Thyroid gland (tissue), 4 donors: Measurements from ENCODE around the gene LIN52. TPM values are rescaled to one million over a fixed set of nuclear protein-coding genes. Genes with fewer than 3 reads are reported as not detected.

ENCODE experiments used
- DNase-seq, 2 donors: peaks; one replicate each; pipeline ENCODE4 v3.0.0-alpha.2; 2019
- H3K27ac ChIP-seq, 3 donors: fragments of 200-600 bp; sonication (generic); 1 replicate in 2 of 3; 2 replicates in 1 of 3; pipeline ENCODE4 v1.5.1; 2016 to 2019; ENCODE audit warnings: mild to moderate bottlenecking in 1 of 3, moderate library complexity in 1 of 3
- H3K27me3 ChIP-seq: fragments of 200-600 bp; sonication (generic); one replicate; pipeline ENCODE4 v1.5.1; 2019
- H3K36me3 ChIP-seq, 2 donors: fragments of 200-600 bp; sonication (generic); one replicate each; pipeline ENCODE4 v1.5.1; 2016 to 2019
- H3K4me1 ChIP-seq, 2 donors: fragments of 200-600 bp; sonication (generic); one replicate each; pipeline ENCODE4 v1.5.1; 2017 to 2019
- H3K4me3 ChIP-seq, 3 donors: fragments of 200-600 bp; sonication (generic); replicated peaks in 1 of 3; 1 replicate in 2 of 3; 2 replicates in 1 of 3; pipeline ENCODE4 v1.5.1; 2016; ENCODE audit warnings: mild to moderate bottlenecking in 1 of 3
- H3K9me3 ChIP-seq: fragments of 200-600 bp; sonication (generic); one replicate; pipeline ENCODE4 v1.5.1; 2017
- POLR2A ChIP-seq, 2 donors: fragments of 450-650 bp; IDR thresholded peaks; one replicate each; pipeline ENCODE4 v1.6.1; 2017; ENCODE audit warnings: antibody characterized with exemption in 2 of 2, mild to moderate bottlenecking in 2 of 2, moderate library complexity in 1 of 2
- WGBS, 2 donors: methylation state at CpG; one replicate each; pipeline ENCODE4 v1.1.5; 2017; 5-methylcytosine and 5-hydroxymethylcytosine counted together
- intact Hi-C: fragments of 100-400 bp; cut with DNase I; formaldehyde crosslinking; loops from one replicate; pipeline ENCODE4 v1.15.1; 2023
- total RNA-seq, 4 donors: library from RNA; depleted of rRNA; stranded (reverse); fragments of >200 nt; gene quantifications; one replicate each; pipeline ENCODE4 v1.2.3, GENCODE V29; 2016
- TF ChIP-seq, protein P1 (sequence below), 6 experiments: fragments of 200-600 bp in 3 of 6; fragments of 450-650 bp in 3 of 6; sonication (generic) in 3 of 6; IDR thresholded peaks; one replicate each; pipeline ENCODE4 v1.5.1; 2016 to 2019; ENCODE audit warnings: antibody characterized with exemption in 6 of 6, mild to moderate bottlenecking in 2 of 6, inconsistent platforms in 1 of 6, moderate library complexity in 1 of 6

Gene LIN52
- total RNA-seq, 4 donors from 2014 or later = 5.8 to 12.7 (median 8.1) TPM

DNA sequence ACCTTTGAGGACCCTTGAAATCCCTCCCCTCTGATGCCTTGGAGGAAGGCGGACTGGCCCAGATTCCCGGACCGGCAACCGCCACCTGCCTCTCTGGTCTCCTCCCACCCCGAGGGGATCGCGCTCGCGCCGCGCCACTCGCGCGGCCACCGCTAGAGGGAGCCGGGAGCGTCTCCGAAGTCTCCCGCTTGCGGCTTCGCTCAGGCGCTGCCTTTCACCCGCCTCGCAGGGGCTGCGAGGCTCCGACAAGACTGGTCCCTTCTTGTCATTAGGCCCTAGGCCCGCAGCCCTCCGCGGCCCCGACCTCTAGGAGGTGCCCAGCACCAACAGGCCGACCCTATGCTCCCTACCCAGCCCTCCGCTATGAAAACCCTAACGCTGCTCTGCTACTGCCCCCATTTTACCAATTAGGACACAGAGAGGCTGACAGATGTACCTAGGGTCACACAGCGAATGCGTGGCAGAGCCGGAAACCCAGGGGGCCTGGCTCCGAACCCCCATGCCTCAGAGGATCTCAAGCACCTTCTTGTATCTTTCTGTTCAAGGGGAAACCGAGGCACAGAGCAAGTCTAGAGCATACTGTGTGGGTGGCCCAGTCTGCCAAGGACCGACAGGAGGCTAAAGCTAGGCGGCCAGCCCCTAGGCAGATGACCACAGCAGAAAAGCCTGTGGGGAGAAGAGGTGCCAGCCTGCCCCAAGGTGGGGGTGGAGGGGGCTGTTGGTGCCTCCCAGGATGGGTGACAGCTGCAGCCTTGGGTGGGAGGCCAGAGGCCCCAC, 133.1 kb downstream of the LIN52 start:
- H3K4me1 ChIP-seq = peaks cover 4 to 5% of the 10 kb centered on the region in 2 donors
- no peaks in the 10 kb centered on the region for H3K27me3 ChIP-seq
- H3K4me3 ChIP-seq = no peak overlapping the region
- no peaks in the 10 kb centered on the region for H3K36me3 ChIP-seq
- WGBS, 2 donors = 27 to 73% methylated on average over 3 to 17 of the region's 40 CpGs
- no peak overlapping the region for H3K27ac ChIP-seq
- intact Hi-C loops = no loop called here
- peak; percentile 65 to 71 for DNase-seq
- no peaks in the 10 kb centered on the region for H3K9me3 ChIP-seq
- TF ChIP-seq, protein P1, sequence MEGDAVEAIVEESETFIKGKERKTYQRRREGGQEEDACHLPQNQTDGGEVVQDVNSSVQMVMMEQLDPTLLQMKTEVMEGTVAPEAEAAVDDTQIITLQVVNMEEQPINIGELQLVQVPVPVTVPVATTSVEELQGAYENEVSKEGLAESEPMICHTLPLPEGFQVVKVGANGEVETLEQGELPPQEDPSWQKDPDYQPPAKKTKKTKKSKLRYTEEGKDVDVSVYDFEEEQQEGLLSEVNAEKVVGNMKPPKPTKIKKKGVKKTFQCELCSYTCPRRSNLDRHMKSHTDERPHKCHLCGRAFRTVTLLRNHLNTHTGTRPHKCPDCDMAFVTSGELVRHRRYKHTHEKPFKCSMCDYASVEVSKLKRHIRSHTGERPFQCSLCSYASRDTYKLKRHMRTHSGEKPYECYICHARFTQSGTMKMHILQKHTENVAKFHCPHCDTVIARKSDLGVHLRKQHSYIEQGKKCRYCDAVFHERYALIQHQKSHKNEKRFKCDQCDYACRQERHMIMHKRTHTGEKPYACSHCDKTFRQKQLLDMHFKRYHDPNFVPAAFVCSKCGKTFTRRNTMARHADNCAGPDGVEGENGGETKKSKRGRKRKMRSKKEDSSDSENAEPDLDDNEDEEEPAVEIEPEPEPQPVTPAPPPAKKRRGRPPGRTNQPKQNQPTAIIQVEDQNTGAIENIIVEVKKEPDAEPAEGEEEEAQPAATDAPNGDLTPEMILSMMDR (IDR thresholded peaks at IDR 0.05) = peak; percentile 59 to 95 (median 80)
- TF ChIP-seq POLR2A (IDR thresholded peaks at IDR 0.05) = no peak

DNA sequence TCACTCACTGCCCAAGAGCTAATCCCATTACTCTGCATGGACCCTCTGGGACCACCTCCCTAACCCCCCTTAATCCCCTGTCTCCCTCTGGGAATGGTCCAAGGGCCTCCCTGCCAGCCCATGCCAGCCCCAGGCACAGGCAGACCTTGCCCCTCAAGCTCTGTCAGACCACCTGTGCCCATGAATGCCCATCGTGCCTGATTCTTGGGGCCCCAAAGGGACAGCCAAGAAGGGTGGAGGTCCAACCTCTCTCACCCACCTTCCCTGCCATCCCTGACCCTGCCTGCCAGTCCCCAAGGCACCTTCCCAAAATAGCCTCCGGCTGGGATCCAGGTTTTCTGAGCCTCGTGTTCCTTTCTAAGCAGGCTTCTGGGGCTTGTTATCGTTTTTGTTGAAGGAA, 133.7 kb downstream of the LIN52 start:
- no peak overlapping the region for H3K4me3 ChIP-seq
- intact Hi-C loops = no loop called here
- DNase-seq = no peak
- TF ChIP-seq, protein P1 (IDR thresholded peaks at IDR 0.05) = no peak
- no peak for TF ChIP-seq POLR2A (IDR thresholded peaks at IDR 0.05)
- no peaks in the 10 kb centered on the region for H3K9me3 ChIP-seq
- H3K27ac ChIP-seq = no peak overlapping the region
- no peaks in the 10 kb centered on the region for H3K36me3 ChIP-seq
- H3K4me1 ChIP-seq = peaks cover 4 to 5% of the 10 kb centered on the region in 2 donors
- no peaks in the 10 kb centered on the region for H3K27me3 ChIP-seq
- 65 to 66% methylated on average over 4 of the region's 4 CpGs for WGBS, 2 donors

DNA sequence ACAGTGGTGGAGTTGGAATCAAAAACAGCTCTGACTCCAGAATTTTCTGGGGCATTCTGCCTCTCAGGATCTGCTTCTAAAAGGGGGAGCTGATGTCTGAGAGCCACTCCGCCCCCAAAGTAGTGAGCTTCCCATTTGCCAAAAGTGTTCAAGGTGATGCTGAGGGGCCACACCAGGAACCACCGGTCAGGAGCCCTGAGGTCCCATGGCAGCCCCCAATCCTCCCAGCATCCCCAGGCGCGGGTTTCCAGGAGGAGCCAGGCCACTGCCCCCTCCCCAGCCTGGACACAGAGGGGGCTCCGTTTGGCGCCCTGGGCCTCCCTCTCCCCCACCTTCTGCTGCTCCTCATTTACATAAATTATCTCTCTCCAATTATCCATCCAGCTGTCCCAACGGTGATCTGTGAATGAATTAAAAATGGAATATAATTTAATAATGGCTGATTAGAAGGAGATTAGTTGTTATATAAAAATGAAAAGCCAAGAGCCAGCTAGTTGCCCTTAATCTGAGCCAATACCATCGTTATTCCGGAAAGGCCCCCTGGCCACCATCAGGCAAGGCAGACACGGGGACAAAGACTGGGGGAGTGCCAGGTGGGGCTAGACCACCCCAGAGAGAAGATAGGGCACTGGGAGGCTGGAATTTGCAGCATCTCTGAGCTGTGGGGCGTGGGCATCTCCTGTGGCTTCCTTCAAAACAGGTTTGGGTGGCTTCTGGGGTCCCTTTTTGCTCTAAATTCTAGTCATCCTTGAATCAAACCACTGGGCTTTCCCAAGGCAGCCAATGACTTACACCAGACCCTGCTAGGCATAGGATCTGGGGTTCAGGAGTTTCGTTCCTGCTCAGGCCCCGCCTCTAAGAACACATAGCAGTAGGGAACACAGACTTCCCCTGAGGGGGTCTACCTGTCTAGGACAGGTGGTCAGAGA, 134.8 kb downstream of the LIN52 start:
- intact Hi-C loops = no loop called here
- 70 to 73% methylated on average over 13 of the region's 13 CpGs for WGBS, 2 donors
- H3K27ac ChIP-seq = no peak overlapping the region
- H3K9me3 ChIP-seq = no peaks in the 10 kb centered on the region
- no peaks in the 10 kb centered on the region for H3K27me3 ChIP-seq
- DNase-seq = no peak
- H3K4me3 ChIP-seq = no peak overlapping the region
- no peaks in the 10 kb centered on the region for H3K36me3 ChIP-seq
- peaks cover 4 to 5% of the 10 kb centered on the region in 2 donors for H3K4me1 ChIP-seq
- no peak for TF ChIP-seq POLR2A (IDR thresholded peaks at IDR 0.05)
- TF ChIP-seq, protein P1 (IDR thresholded peaks at IDR 0.05) = no peak

DNA sequence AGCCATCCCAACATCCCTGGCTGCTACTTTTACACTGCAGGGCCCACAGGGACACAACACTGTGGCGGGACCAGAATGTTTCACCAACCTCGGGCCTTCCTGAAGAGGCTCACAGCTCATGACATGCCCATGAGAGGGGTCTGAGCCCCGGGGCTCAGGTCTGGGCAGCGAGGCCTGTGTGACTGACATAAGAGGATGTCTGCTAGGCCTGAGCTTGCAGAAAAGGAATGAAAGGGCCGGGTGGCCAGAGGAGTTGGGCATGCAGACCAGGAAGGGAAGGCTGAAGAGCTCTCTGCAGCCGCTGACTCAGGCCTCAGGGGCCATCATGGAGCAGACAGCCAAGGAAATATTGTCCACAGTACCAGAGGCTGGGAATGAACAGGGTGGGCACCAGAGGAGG, 136.2 kb downstream of the LIN52 start:
- DNase-seq = no peak
- intact Hi-C loops = no loop called here

More for the DNA sequence above, 136.2 kb downstream of the LIN52 start:
- 77% methylated on average over 5 to 6 of the region's 6 CpGs for WGBS, 2 donors
- no peak for TF ChIP-seq POLR2A (IDR thresholded peaks at IDR 0.05)
- TF ChIP-seq, protein P1 (IDR thresholded peaks at IDR 0.05) = no peak
- H3K4me3 ChIP-seq = no peak overlapping the region
- H3K27me3 ChIP-seq = no peaks in the 10 kb centered on the region
- H3K27ac ChIP-seq = no peak overlapping the region
- H3K9me3 ChIP-seq = no peaks in the 10 kb centered on the region
- H3K36me3 ChIP-seq = no peaks in the 10 kb centered on the region
- peaks cover 4 to 5% of the 10 kb centered on the region in 2 donors for H3K4me1 ChIP-seq
